NCI-H510A (cell line): ENCODE data around the gene IFITM2.
"Not testable (repeated sequence)": the region's sequence is repeated elsewhere in the genome, so short reads cannot be mapped to it uniquely, and the experiment has no call there.

Experiments used
- DNase-seq: peaks from one replicate; lab custom pipeline; 2025; lab: John Stamatoyannopoulos, UW

IFITM2 gene

GRCh38 chr11:307766-308708 is at the start of gene IFITM2:
Gene IFITM2, plus strand, starts transcription at chr11:307816. Its CDS starts 377 bp downstream, at chr11:308193.
- DNase-seq = not testable (repeated sequence)

DNA sequence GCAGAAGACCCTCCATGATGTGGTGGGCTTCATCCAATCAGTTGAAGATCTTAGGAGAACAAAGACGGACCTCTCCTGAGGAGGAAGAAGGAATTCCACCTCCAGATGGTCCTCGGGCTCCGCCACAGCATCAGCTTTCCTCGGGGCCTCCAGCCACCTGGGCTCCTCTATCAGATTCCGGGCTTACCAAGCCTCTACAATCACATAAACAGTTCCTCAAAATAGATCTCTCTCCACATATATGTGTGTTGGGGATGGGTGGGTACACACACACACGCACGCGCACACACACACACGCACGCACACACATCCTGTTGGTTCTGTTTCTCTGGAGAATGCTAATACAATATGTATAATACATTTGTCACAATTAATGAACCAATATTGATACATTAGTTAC is 48.2 kb upstream of the IFITM2 start:
- DNase-seq = no peak

- DNase-seq = no peak
Measured at GRCh38 chr11:261624-262023, 46.0 kb upstream of the IFITM2 start.

DNA sequence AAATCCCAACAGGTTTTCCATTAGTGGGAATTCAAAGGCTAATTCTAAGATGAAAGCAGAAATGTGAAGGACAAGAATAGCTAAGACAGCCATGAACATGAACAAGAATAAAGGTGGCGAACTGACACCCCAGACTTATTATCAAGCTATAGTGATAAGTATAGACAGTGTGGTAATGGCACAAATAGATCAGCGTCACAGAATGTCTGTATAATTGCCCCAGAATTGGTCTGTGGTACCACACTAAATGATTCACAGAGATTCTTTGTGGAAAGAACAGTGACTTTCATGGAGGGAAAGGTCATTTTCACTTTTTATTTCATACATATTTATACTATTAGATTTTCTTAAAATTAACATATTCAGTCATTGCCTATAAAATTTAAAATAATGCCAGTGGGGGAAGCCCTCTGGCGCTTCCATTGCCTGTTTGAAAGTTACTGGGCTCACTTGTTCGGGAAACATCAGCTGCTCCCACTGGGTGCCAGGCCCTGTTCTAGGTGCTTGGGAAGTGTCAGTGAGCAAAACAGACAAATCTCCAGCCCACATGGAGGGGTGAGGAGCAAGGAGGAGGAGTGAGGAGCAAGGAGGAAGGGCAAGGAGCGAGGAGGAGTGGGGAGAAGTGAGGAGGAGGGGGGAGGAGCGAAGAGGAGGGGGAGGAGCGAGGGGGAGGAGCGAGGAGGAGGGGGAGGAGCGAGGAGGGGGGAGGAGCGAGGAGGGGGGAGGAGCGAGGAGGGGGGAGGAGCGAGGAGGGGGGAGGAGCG is 40.8 kb upstream of the IFITM2 start:
- DNase-seq = no peak

GRCh38 chr11:267491-267994 is 40.1 kb upstream of the IFITM2 start:
- no peak for DNase-seq

DNA sequence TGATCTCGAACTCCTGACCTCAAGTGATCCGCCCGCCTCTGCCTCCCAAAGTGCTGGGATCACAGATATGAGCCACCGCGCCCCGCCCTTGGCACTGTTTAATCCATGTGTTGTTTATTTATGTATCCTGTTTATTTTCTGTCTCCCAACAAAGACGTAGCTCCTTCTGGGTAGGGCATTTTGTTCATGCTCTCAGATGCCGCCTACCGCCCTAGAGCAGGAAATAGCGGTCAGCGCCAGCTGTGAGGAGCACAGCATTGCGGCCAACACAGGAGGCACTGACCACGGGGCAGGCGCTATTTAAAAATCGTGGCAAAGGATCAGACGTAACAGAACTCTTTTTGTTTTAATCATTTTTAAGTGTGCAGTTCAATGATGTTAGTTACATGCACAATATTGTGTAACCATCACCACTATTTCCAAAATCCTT is 38.9 kb upstream of the IFITM2 start:
- DNase-seq = not testable (repeated sequence)

DNA sequence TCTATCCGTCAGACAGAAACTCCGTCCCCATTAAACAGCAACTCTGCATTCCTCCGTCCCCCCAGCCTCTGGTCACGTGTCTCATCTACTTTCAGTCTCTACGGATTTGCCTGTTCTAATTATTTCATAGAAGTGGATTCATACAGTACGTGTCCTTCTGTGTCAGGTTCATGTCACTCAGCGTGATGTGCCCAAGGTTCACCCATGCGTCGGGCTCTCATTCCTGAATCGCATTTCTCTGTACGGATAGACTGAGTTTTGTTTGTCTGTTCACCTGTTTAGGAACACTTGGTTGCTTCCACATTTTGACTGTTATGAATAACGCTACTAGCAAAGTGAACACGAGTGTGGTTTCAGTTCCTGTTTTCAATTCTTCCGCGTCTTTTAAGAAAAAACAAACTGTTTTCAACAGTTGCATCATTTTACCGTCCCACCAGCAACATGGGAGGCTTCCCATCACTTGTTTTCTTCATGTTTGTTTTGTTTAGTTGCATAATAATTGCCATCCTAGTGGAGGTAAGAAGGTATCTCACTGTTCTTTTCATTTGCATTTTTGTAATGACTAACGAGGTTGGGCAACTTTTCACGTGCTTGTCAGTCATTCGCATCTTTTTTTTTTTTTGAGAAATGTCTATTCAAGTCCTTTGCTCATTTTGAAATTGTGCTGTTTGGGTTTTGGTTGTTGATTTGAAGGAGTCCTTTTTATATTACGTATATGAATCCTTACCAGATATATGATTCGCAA is 38.3 kb upstream of the IFITM2 start:
- DNase-seq = no peak

GRCh38 chr11:270451-271318 is 36.9 kb upstream of the IFITM2 start:
- DNase-seq = no peak

DNA sequence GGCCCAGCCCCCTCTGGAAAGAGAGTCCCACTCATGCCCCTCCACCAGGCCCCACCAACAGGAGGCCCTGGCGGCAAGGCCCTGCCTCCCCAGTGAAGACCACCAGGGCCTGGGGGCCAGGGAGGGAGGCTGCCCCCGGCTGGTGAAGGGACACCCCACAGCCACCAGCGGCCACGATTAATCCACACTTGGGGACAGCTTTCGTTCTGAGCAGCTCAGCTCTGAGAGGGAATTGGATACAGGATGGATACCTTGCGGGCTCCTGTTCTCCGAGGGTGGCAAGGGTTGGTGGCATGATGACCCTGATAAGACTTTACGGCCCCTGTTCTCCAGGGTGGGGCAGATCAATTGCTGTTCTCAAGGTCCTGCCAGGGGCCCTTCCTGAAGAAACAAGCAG is 36.3 kb upstream of the IFITM2 start:
- no peak for DNase-seq

DNA sequence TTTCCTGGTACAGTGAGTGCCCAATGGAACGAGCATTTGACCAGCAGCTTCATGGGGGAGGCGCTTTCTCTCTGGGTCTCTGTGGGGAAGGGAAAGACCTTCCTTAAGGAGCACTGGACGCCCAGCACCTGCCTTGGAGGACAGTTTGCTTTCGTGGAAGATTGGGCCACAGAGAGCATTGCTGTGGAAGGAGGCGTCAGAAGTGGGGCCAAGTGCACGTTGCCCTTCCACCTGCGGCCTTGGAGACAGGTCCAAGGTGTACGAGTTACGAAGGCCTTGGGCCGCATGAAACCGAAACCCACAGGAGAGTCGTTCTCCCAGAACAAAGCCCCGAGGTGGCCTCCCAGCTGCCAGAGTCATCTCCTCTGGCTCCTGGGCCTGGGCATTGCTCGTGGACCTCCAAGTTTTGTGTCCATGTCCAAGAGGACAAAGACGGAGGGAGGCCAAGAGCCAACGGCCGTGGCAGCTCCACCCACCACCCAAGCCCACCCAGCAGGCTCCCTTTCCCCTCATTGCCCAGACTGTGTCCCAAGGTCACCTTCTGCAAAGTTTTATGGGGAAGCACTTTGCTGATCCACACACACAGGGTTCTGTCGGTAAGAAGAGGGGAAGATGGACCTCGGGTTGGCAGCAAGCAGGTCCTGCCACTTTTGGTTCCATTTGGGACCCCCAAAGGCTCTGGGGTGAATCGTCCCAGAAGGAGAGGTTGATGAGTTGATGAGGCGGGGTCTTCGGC is 35.3 kb upstream of the IFITM2 start:
- no peak for DNase-seq

DNA sequence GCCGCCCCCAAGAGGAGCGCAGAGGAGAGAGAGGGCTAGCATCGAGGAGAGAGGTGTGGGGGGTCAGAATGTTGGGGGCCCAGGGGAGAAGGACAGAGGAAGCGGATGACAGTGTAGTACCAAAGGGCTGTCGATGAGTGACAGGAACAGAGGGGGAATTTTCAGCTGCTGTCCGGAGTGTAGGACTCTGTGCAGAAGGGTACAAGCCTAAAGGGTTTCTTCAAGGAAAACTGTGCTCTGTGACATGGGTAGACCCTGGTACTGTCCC is 34.8 kb upstream of the IFITM2 start:
- DNase-seq = no peak

DNA sequence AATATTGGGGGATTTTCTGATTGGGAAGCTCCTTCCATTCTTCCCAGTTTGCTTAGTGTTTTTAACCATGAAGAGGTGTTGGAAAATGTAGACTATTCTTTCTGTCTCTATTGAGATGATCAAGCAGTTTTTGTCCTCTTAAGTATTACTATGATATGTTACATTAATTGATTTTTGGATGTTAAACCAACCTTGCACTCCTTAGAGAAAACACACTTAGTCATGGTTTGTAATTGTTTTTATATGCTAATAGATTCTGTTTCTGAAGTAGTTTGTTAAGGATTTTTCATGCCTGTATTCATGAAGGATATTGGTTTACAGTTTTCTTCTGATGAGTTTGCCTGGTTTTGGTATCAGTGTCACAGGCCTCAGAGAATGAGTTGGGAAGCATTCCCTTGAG is 31.4 kb upstream of the IFITM2 start:
- no peak for DNase-seq

DNA sequence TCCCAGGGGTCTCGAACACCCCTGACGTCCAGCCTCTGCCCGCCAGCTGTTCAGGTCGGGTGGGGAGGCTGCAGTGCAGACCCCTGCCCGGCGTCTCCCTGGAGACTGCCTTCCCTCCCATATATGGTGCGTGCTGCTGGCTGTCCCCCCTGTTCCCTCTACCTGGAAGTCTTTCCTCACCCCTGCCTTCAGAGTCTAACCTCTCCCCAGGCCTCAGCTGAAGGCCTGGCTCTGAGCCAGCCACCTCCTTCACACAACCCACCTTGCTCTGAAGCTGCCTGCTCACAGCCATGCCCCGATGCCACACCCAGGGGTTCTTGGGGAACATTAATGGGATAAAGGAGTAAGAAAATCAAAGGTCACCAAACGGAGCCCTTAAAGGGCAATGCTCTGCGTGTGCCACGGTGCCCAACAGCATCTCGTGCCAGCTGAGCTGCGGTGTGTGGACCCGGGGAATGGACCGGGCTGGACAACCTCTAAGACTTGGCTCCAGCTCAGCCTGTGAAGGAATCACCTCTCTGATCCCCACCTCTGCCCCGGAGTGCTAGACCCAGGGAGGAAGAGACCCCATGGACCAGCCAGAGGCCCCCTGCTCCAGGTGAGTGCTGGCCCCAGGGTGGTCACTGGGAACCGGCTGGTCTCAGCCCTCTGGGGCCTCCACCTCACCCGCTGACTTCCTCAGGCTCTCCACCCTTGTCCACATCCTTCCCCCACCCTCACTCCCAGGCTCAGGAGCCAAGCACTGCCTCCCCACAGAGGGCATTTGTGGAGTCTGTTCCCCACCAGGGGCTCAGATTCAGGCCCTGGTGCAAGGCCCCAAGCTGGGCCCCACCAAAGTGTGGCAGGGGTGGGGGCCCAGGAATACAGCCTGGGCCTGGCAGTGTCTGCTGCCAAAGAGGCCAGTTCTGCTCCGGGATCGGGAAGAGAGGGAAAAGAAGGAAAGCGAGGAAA is 29.3 kb upstream of the IFITM2 start, which contains the start of gene NLRP6:
Gene NLRP6 (plus strand): TSS at position 407 of the 951 bp plus-strand sequence. CDS start 163 bp downstream, at position 570.
- DNase-seq = no peak

GRCh38 chr11:279040-279965 is 28.3 kb upstream of the IFITM2 start:
- DNase-seq = no peak

- DNase-seq = no peak
Measured at GRCh38 chr11:279966-280705, 27.5 kb upstream of the IFITM2 start.

DNA sequence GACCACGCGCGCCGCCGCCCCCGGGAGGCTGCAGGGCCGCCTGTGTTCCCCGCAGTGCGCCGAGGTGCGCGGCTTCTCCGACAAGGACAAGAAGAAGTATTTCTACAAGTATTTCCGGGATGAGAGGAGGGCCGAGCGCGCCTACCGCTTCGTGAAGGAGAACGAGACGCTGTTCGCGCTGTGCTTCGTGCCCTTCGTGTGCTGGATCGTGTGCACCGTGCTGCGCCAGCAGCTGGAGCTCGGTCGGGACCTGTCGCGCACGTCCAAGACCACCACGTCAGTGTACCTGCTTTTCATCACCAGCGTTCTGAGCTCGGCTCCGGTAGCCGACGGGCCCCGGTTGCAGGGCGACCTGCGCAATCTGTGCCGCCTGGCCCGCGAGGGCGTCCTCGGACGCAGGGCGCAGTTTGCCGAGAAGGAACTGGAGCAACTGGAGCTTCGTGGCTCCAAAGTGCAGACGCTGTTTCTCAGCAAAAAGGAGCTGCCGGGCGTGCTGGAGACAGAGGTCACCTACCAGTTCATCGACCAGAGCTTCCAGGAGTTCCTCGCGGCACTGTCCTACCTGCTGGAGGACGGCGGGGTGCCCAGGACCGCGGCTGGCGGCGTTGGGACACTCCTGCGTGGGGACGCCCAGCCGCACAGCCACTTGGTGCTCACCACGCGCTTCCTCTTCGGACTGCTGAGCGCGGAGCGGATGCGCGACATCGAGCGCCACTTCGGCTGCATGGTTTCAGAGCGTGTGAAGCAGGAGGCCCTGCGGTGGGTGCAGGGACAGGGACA is 26.7 kb upstream of the IFITM2 start:
- no peak for DNase-seq
